GM15510 (cell line): ENCODE measurements around the gene ZNF605.

Source experiments
- POLR2A ChIP-seq: IDR thresholded peaks from 3 replicates; pipeline ENCODE4 v1.6.1; 2011; ENCODE audit warnings: borderline replicate concordance; ENCODE audit not compliant: insufficient read length; ENCODE audit errors: extremely low read depth

ZNF605 gene

GRCh38 chr12:132956011-132956788 is at the start of gene ZNF605:
ZNF605 (minus strand) TSS chr12:132956306; CDS start chr12:132945635, 10,671 bp downstream.
- peak; percentile 44 for TF ChIP-seq POLR2A

- no peak for TF ChIP-seq POLR2A
Observed at GRCh38 chr12:132998741-132999140, 42.6 kb upstream of the ZNF605 start.

GRCh38 chr12:132986885-132987225 is 30.7 kb upstream of the ZNF605 start:
- no peak for TF ChIP-seq POLR2A

DNA sequence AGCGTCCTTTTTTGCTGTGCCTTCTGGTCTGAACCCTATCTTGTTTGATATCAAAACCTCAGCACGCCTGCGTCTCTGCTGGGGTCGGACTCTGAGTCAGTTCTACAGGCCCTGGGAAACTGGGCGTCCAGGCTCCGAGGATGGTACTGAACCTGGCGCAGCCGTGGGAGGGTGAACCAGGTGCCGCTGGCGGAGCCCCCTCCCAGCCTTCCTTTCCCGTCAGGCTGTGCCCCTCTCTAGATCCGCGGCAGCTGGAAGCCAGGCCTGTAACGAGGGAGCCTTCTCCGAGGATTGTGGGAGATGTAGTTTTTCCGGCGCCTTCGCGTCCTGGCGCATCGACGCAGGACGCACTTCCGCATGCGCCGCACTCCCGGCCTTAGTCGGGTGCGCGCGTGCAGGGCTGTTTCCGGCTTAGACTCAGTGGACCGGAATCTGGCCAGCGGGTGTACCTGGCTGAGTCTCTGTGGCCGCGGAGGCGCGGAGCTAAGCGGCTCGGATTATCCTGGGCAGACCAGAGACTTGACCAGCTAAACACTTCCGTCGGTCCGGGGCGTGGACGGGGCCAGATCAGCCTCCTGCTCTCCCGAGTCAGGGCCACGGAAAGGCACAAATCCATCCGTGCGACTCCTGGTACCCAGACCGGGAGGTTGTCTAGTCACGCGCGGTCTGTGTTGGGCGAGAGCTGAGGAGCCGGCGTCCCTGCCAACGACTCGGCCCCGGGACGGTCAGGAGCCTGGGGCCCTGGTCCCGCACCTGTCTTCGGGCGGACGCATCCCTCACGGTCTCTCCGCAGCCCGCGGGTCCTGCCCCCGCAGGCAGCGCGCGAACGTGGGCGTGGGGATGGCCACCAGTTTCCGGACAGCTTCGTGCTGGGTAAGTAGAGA is 30.1 kb upstream of the ZNF605 start, which contains the start of gene ZNF26:
ZNF26 (plus strand) TSS at position 367 of the 884 bp plus-strand sequence; CDS start at position 841, 474 bp downstream.
- TF ChIP-seq POLR2A = peak; percentile 86

GRCh38 chr12:132972374-132972773 is 16.3 kb upstream of the ZNF605 start:
- TF ChIP-seq POLR2A = no peak

- no peak for TF ChIP-seq POLR2A
Observed at GRCh38 chr12:132967736-132968135, 11.6 kb upstream of the ZNF605 start.

- no peak for TF ChIP-seq POLR2A
Observed at GRCh38 chr12:132966676-132967415, 10.7 kb upstream of the ZNF605 start.

DNA sequence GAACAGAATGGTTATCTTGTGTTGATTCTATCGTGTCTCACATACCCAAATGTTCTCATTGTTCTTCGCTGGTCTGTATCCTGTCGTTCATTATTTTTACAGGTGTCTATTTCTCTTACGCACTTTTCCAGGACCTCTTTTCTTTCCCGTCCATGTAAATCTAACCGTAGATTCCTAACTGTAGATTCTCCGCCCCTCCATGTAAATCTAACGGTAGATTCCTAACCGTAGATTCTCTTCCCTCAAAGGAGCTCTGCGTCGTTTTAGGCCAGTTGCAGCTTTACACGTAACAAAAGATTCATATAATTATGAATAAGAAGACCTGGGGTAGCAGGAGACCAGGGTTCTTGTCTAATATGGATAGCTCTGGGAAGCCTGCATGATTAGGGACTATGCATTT is 9.7 kb upstream of the ZNF605 start:
- TF ChIP-seq POLR2A = no peak

DNA sequence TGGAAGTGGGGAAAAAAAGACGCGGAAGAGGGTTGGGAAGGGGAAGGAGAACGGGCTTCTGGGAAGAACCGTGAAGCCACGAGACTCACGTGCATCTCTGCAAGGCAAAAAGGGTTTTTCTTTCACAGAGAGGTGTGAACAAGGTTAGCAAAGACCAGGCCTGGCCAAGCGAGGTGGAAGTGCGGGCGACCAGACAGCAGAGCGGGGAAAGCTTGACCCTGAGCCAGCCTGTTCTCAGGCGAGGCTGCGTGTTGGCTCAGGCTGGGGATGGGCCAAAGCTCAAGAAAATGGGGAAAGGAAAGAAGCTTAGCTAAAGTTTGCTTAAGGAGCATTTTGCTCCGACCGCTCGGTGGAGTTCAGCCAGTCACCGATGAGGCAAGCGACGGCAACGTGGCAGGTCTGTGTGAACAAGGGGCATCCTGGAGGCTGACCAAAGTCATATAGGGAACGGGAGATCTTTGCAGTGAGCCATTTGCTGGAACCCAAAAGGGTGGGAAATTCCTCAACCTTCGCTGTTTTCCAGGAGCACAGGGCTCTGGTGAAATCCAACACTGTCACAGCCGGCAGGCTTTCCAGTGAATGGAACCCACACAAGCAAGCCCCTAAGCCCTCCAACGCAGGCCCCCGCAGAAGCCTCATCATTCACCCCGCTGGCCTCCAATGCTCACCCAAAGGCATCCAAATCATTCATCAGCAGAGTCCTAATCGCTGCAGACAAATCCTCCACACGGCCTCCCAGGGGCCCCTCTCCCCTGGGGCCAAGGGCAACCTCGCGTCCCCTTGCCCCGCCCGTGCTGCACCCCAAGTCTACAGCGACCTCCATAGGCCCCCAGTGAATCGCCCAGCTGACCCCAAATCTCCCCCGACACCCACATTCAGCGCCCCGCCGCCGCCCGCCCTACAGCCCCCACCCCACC is 754 bp downstream of the ZNF605 start:
- no peak for TF ChIP-seq POLR2A

- TF ChIP-seq POLR2A = no peak
Observed at GRCh38 chr12:132954471-132955048, 1.5 kb downstream of the ZNF605 start.

GRCh38 chr12:132953771-132954170 is 2.3 kb downstream of the ZNF605 start:
- no peak for TF ChIP-seq POLR2A

GRCh38 chr12:132953163-132953425 is 3.0 kb downstream of the ZNF605 start:
- no peak for TF ChIP-seq POLR2A

DNA sequence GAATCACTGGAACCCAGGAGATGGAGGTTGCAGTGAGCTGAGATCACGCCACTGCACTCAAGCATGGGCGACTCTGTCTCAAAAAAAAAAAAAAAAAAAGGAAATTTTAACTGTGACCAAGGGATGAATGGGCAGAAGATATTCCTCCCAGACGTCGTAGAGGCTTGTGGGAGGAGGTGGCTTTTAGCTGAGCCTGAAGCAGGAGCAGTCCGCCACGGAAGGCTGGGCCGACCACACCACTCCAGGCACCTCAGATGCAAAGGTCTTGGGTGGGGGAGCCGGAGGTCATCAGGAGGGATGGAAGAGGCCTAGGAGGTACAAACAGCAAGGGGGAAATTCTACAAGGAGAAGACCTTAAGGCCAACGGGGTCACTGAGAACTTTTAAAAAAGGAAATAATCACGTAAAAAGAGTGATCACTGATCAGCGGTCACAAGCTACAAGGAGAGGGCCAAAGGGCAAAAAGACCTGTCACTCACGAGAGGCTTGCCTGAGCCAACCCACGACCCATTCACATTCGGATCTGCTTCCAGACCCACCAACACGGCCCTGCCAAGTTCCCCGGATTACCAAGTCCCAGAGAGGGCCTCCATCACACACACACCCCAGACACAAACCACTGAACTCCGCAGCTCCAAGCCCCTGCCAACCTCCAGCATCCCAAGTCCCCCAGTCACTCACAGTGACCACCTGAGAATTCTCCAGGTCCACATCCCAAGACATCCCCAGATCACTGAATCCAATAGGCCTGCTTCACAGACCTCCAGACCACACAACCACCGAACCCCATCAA is 3.5 kb downstream of the ZNF605 start:
- no peak for TF ChIP-seq POLR2A
